ENCODE data around the gene NPAS3. TPM values are rescaled to one million over a fixed set of nuclear protein-coding genes. Genes with fewer than 3 reads are reported as not detected.

Gene NPAS3
- total RNA-seq, 1 donor from 2014 or later, result 5.2 TPM

DNA sequence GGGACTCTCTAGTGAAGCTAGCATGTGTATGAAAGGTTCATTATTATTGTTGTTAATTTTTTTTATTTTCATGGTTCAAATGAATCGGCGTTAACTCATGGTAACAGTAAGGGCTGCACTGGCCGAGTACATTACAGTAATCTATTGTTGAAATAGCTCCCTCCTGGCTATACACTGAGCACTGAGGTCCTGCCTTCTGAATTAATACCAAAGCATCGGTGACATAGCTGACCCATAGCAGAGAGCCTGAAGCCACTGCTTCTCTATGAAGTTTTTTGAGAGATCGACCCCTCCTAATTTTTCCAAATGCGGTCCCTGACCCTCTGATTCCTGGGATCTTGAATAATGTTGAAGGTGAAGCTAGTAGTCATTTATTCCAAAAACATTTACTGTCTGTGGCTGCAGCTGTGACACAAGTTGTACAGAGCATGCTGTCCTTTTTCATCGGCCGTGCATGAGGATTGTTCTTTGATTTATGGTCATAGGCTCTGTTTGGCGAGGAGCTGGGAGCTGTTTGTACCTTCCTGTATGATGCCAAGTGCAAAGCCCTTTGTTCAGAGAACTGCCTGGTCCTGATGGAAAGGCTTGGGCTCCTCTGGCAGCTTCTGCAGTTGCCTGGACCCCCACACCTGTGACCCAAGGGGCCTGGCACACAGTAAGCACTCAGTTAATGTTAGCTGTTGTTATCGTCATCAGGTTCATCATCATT, 525.7 kb downstream of the NPAS3 start:
- no peak for DNase-seq (ENCODE audit: low spot score in 2 of 2, unreplicated experiment in 2 of 2)
- Mint-ChIP-seq H3K27ac (no peak overlapping the region), H3K4me1 (peaks cover 5% of the 10 kb centered on the region), H3K4me3 (no peak overlapping the region), H3K36me3 (no peaks in the 10 kb centered on the region), H3K9me3 (no peaks in the 10 kb centered on the region), H3K27me3 (ENCODE audit: low read depth) (no peaks in the 10 kb centered on the region)
- TF ChIP-seq, protein P1, sequence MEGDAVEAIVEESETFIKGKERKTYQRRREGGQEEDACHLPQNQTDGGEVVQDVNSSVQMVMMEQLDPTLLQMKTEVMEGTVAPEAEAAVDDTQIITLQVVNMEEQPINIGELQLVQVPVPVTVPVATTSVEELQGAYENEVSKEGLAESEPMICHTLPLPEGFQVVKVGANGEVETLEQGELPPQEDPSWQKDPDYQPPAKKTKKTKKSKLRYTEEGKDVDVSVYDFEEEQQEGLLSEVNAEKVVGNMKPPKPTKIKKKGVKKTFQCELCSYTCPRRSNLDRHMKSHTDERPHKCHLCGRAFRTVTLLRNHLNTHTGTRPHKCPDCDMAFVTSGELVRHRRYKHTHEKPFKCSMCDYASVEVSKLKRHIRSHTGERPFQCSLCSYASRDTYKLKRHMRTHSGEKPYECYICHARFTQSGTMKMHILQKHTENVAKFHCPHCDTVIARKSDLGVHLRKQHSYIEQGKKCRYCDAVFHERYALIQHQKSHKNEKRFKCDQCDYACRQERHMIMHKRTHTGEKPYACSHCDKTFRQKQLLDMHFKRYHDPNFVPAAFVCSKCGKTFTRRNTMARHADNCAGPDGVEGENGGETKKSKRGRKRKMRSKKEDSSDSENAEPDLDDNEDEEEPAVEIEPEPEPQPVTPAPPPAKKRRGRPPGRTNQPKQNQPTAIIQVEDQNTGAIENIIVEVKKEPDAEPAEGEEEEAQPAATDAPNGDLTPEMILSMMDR (IDR thresholded peaks at IDR 0.05; ENCODE audit: unreplicated experiment), result no peak

DNA sequence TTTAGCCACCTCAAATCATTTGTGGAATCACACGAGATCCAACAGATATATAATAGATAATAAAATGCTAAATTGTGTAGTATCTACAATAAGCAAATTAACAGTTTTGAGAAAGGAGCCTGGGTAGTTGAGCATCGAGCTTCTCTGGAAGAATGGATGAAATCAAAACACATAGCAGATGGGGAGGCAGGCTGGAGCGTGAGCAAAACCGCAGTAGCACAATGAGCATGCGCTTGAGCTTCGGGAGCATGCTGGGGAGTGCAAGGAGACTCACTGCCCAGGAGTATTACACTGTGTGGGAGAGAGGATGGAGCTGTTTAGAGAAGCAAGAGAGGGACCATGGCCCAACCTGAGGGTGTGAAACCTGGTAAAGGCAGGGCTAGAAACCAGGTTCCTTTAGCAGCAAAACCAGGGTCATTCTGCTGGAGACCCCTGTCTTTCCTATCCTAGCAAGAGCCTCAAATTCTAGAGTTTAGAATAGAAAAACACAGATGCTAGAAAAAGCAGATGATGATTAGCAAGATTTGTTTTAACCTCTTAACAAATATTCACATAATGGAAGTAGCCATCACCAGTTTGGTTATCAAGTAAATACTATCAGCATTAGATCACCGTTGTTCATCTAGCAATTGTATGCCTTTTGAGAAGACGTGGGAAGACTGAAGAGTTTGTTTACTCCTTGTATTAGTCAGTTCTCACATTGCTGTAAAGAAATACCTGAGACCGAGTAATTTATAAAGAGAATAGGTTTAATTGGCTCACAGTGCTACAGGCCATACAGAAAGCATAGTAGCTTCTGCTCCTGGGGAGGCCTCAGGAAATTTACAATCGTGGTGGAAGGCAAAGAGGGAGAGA, 527.4 kb downstream of the NPAS3 start:
- Mint-ChIP-seq H3K4me3 (no peak overlapping the region), H3K36me3 (no peaks in the 10 kb centered on the region), H3K27ac (no peak overlapping the region), H3K27me3 (ENCODE audit: low read depth) (no peaks in the 10 kb centered on the region), H3K4me1 (peaks cover 5% of the 10 kb centered on the region), H3K9me3 (no peaks in the 10 kb centered on the region)
- TF ChIP-seq, protein P1 (IDR thresholded peaks at IDR 0.05; ENCODE audit: unreplicated experiment), result no peak
- no peak for DNase-seq (ENCODE audit: low spot score in 2 of 2, unreplicated experiment in 2 of 2)

DNA sequence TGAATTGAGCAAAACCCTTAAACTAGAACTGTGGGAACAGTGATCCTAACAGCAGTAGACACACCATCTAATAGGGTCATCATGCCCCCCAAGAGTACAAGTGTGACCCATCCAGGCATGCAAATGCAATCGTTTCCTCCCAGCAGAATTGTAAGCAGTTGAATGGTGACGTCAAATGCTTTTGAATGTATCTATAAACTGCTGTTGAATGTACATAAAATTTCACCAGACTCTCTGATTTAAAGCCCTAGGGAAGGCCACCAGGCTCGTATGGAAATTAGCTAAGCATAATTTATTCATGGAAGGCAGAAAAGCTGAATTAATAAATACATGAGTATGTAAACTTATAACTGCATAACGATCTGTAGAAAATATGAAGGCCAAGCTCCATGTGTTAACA, 529.3 kb downstream of the NPAS3 start:
- peaks cover 2% of the 10 kb centered on the region for H3K27me3 Mint-ChIP-seq (ENCODE audit: low read depth)
- peaks cover 1% of the 10 kb centered on the region for H3K4me1 Mint-ChIP-seq
- no peaks in the 10 kb centered on the region for H3K36me3 Mint-ChIP-seq
- no peak overlapping the region for H3K4me3 Mint-ChIP-seq
- DNase-seq (ENCODE audit: low spot score in 2 of 2, unreplicated experiment in 2 of 2), result no peak
- TF ChIP-seq, protein P1 (IDR thresholded peaks at IDR 0.05; ENCODE audit: unreplicated experiment), result no peak
- H3K9me3 Mint-ChIP-seq, result no peaks in the 10 kb centered on the region
- H3K27ac Mint-ChIP-seq, result no peak overlapping the region

DNA sequence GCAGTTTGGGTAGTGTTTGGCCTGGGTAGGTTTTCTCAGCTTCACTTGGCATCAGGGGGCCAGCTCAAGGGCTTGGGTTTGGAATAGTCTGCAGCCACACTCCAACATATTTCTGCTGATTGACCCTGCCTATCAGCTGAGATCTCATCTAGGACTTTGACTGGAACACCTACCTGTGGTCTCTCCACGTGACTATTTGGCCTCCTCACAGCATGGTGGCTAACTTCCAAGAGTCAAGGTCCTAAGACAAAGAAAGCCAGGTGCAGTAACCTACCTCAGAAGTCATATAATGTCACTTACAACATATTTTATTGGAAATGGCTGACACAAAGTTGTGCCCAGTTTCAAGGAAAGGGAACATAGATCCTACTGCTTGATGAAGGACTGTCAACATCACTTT, 531.2 kb downstream of the NPAS3 start:
- peaks cover 2% of the 10 kb centered on the region for H3K27me3 Mint-ChIP-seq (ENCODE audit: low read depth)
- H3K36me3 Mint-ChIP-seq, result no peaks in the 10 kb centered on the region
- TF ChIP-seq, protein P1 (IDR thresholded peaks at IDR 0.05; ENCODE audit: unreplicated experiment), result no peak
- no peak overlapping the region for H3K4me3 Mint-ChIP-seq
- DNase-seq (ENCODE audit: low spot score in 2 of 2, unreplicated experiment in 2 of 2), result no peak
- no peaks in the 10 kb centered on the region for H3K9me3 Mint-ChIP-seq
- no peak overlapping the region for H3K27ac Mint-ChIP-seq
- H3K4me1 Mint-ChIP-seq, result peaks cover 1% of the 10 kb centered on the region

DNA sequence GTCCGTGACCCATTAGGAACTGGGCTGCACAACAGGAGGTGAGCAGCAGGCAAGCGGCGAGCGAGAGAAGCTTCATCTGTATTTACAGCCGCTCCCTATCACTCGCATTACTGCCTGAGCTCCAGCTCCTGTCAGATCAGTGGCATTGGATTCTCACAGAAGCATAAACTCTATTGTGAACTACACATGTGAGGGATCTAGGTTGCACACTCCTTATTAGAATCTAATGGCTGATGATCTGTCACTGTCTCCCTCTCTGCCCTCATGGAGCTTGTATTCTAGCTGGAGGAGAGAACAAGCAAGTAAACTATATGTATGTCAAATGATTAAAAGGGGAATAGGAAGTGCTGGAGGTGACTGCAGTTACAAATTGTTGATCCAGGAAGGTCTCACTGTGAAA, 533.1 kb downstream of the NPAS3 start:
- Mint-ChIP-seq H3K9me3 (no peaks in the 10 kb centered on the region), H3K36me3 (no peaks in the 10 kb centered on the region), H3K27ac (no peak overlapping the region), H3K4me1 (peaks cover 2% of the 10 kb centered on the region), H3K27me3 (ENCODE audit: low read depth) (peaks cover 2% of the 10 kb centered on the region), H3K4me3 (no peak overlapping the region)
- no peak for DNase-seq (ENCODE audit: low spot score in 2 of 2, unreplicated experiment in 2 of 2)
- TF ChIP-seq, protein P1 (IDR thresholded peaks at IDR 0.05; ENCODE audit: unreplicated experiment), result no peak

Measured in mesothelial cell of epicardium (in vitro differentiated cells).